Middle frontal gyrus (tissue), 1 donor: Measurements from ENCODE around the gene GAST.
"Not testable (repeated sequence)": the region's sequence is repeated elsewhere in the genome, so short reads cannot be mapped to it uniquely, and the experiment has no call there.

Experiments
- DNase-seq: peaks from one replicate; pipeline ENCODE4 v3.0.0-alpha.2; 2015; ENCODE audit warnings: low spot score; ENCODE audit errors: extremely low spot score

GAST gene

GRCh38 chr17:41683441-41684007 lies 28.6 kb upstream of the GAST start:
- DNase-seq, result no peak

- no peak for DNase-seq
Observed at GRCh38 chr17:41684035-41684434, 28.1 kb upstream of the GAST start.

GRCh38 chr17:41685753-41686152 lies 26.4 kb upstream of the GAST start:
- DNase-seq, result not testable (repeated sequence)

GRCh38 chr17:41686281-41686680 lies 25.9 kb upstream of the GAST start:
- DNase-seq, result no peak

- DNase-seq, result peak; percentile 33
Observed at GRCh38 chr17:41687828-41688640, 24.1 kb upstream of the GAST start.

- DNase-seq, result peak; percentile 100
Observed at GRCh38 chr17:41688641-41689496, 23.3 kb upstream of the GAST start, which contains the start of gene EIF1. Gene EIF1, plus strand, starts transcription at chr17:41688885. Its CDS starts 154 bp downstream, at chr17:41689039.

- no peak for DNase-seq
Observed at GRCh38 chr17:41689497-41690299, 22.4 kb upstream of the GAST start.

GRCh38 chr17:41690497-41690896 lies 21.6 kb upstream of the GAST start:
- DNase-seq, result no peak

- DNase-seq, result no peak
Observed at GRCh38 chr17:41691031-41691777, 20.9 kb upstream of the GAST start.

GRCh38 chr17:41692722-41693521 lies 19.2 kb upstream of the GAST start:
- no peak for DNase-seq

- DNase-seq, result no peak
Observed at GRCh38 chr17:41695134-41695661, 16.9 kb upstream of the GAST start.

- DNase-seq, result peak; percentile 61
Observed at GRCh38 chr17:41695954-41696757, 16.0 kb upstream of the GAST start.

GRCh38 chr17:41697122-41697962 lies 14.8 kb upstream of the GAST start:
- no peak for DNase-seq

- not testable (repeated sequence) for DNase-seq
Observed at GRCh38 chr17:41700843-41701242, 11.3 kb upstream of the GAST start.

GRCh38 chr17:41702712-41703111 lies 9.4 kb upstream of the GAST start:
- no peak for DNase-seq

- no peak for DNase-seq
Observed at GRCh38 chr17:41705271-41705991, 6.7 kb upstream of the GAST start.
